Heart right ventricle (tissue), 16 donors: ENCODE data around the gene SEMA3F. TPM values are rescaled to one million over a fixed set of nuclear protein-coding genes. Genes with fewer than 3 reads are reported as not detected.

ENCODE experiments used
- ATAC-seq, 8 donors: fragments of 200-7000 bp; cut with Tn5 transposase; one replicate each; pipeline ENCODE4 v1.9.1; 2020; ENCODE audit warnings: mild to moderate bottlenecking in 8 of 8, moderate library complexity in 8 of 8, moderate number of reproducible peaks in 1 of 8
- DNase-seq, 2 donors: peaks; one replicate each; pipeline ENCODE4 v3.0.0-alpha.2; 2020
- H3K27ac ChIP-seq, 10 donors: fragments of 200-600 bp; sonication (generic) in 2 of 10; one replicate each; pipeline versions ENCODE4 v1.5.0 to v1.8.0; 2020 to 2022; ENCODE audit warnings: mild to moderate bottlenecking in 3 of 10
- H3K27me3 ChIP-seq, 7 donors: fragments of 200-600 bp; one replicate each; pipeline ENCODE4 v1.8.0; 2021 to 2022; ENCODE audit warnings: mild to moderate bottlenecking in 2 of 7
- H3K36me3 ChIP-seq, 9 donors: fragments of 200-600 bp; sonication (generic) in 1 of 9; one replicate each; pipeline versions ENCODE4 v1.5.0 to v1.8.0; 2020 to 2022; ENCODE audit warnings: mild to moderate bottlenecking in 2 of 9
- H3K4me1 ChIP-seq, 9 donors: fragments of 200-600 bp; sonication (generic) in 1 of 9; one replicate each; pipeline versions ENCODE4 v1.5.0 to v1.8.0; 2020 to 2022; ENCODE audit warnings: mild to moderate bottlenecking in 4 of 9
- H3K4me3 ChIP-seq, 10 donors: fragments of 200-600 bp; sonication (generic) in 2 of 10; one replicate each; pipeline versions ENCODE4 v1.5.0 to v1.8.0; 2020 to 2022; ENCODE audit warnings: mild to moderate bottlenecking in 7 of 10, moderate library complexity in 2 of 10
- H3K9me3 ChIP-seq, 11 donors: fragments of 200-600 bp in 10 of 11; sonication (generic) in 2 of 11; one replicate each; pipeline versions ENCODE4 v1.5.0 to v1.8.0; 2013 to 2022; ENCODE audit warnings: mild to moderate bottlenecking in 2 of 11, control low read depth in 1 of 11, moderate library complexity in 1 of 11
- WGBS, 2 donors: extraction: QIAGEN DNeasy Blood & Tissue Kit; methylation state at CpG; one replicate each; pipeline ENCODE4 v1.1.7; 2013; ENCODE audit warnings: inconsistent platforms in 1 of 2; 5-methylcytosine and 5-hydroxymethylcytosine counted together
- intact Hi-C, 10 donors: fragments of 100-400 bp; cut with DNase I; formaldehyde crosslinking; loops; one replicate each; pipeline versions ENCODE4 v1.11.1 to v1.14.2; 2022
- polyA plus RNA-seq, 2 donors: library from polyadenylated mRNA; stranded (reverse); fragments of 200-250 nt; gene quantifications; one replicate each; pipeline ENCODE4 v1.2.3, GENCODE V29; 2013
- total RNA-seq, 10 donors: library from RNA; stranded (reverse); fragmentation: NEBNext Ultra II Directional in 3 of 10; extraction: Animal tissue kit (Norgen Biotek cat#: 25700) in 3 of 10; gene quantifications; one replicate each; pipeline versions ENCODE4 v1.2.1 to v1.2.4, GENCODE V29; 2021 to 2023
- TF ChIP-seq, protein P1 (sequence below), 9 donors: fragments of 200-600 bp; sonication (generic) in 2 of 9; IDR thresholded peaks; one replicate each; pipeline versions ENCODE4 v1.5.0 to v1.8.0; 2021 to 2022; ENCODE audit warnings: antibody characterized with exemption in 9 of 9, mild to moderate bottlenecking in 5 of 9, moderate library complexity in 1 of 9
- donor health status: Arrhythmogenic right ventricular cardiomyopathy.
- donor health status: ischemic (EF 13 %, LVEDD 7.1; RV severe dilation, severe dysfunction).
- donor health status: healthy with polysubstance abuse.
- donor health status: DM: no; HTN: yes; CAD: no.
- donor health status: DM: no; HTN: no; CAD: no.
- donor health status: ischemic (EF 25% LVEDD 6.9; RV normal size, moderate dysfunction).
- donor health status: ischemic (EF 25% LVEDD 5.7; RV mildly dilated, moderate dysfunction).
- donor health status: healthy.
- donor health status: DM: yes; HTN: yes; CAD: no.
- donor health status: Ischemic cardiomyopathy.
- donor health status: ischemic (EF 35%, LVEDD 5.7; RV mildly dilated, moderate dysfunction).
- donor health status: nonischemic (EF 11% LVEDD 7.7; RV severe dilation, severe dysfunction).
- donor health status: DM: yes; HTN: yes; CAD: no.
- donor health status: PGD.
- donor health status: ischemic (EF 29% LVEDD 5.4; RV normal size, mild dysfunction).
- donor health status: nonischemic (EF 23%, LVEDD 6.1; RV moderate dilation, normal function).

The SEMA3F gene
- total and polyA plus RNA-seq, 12 donors, result 5.1 to 37.2 (median 12.3) TPM

DNA sequence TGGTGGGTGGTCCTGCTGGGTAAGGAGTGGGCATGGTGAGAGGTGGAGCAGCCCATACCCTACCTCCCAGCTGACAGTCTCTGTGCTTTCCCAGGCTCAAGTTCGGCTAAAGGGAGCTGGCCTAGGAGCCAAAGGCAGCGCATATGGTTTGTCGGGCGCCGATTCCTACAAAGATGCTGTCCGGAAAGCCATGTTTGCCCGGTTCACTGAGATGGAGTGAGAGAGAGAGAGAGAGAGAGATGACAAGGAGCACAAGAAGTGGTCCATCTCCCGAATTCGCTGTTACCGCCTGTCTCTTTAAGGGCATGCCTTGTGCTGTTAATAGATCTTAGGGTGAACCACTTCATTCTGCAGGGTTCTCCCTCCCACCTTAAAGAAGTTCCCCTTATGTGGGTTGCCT, 36.9 kb upstream of the SEMA3F start:
- Histone ChIP-seq H3K4me3 (no peak overlapping the region), H3K4me1 (peaks cover 0 to 12% (median 2%) of the 10 kb centered on the region in 9 donors), H3K27ac (no peak overlapping the region), H3K27me3 (no peaks in the 10 kb centered on the region), H3K36me3 (peaks cover 5 to 88% (median 75%) of the 10 kb centered on the region in 9 donors), H3K9me3 (no peaks in the 10 kb centered on the region)
- intact Hi-C loops, result loop anchor here in 1 of 10 donors (2.0 kb wide), 1 partner anchor 155 kb away; no protein-coding TSS in a partner anchor
- 88% methylated on average over 10 of the region's 10 CpGs for WGBS, 2 donors
- no peak for ATAC-seq
- DNase-seq, result no peak
- TF ChIP-seq, protein P1, sequence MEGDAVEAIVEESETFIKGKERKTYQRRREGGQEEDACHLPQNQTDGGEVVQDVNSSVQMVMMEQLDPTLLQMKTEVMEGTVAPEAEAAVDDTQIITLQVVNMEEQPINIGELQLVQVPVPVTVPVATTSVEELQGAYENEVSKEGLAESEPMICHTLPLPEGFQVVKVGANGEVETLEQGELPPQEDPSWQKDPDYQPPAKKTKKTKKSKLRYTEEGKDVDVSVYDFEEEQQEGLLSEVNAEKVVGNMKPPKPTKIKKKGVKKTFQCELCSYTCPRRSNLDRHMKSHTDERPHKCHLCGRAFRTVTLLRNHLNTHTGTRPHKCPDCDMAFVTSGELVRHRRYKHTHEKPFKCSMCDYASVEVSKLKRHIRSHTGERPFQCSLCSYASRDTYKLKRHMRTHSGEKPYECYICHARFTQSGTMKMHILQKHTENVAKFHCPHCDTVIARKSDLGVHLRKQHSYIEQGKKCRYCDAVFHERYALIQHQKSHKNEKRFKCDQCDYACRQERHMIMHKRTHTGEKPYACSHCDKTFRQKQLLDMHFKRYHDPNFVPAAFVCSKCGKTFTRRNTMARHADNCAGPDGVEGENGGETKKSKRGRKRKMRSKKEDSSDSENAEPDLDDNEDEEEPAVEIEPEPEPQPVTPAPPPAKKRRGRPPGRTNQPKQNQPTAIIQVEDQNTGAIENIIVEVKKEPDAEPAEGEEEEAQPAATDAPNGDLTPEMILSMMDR (IDR thresholded peaks at IDR 0.05), result no peak

DNA sequence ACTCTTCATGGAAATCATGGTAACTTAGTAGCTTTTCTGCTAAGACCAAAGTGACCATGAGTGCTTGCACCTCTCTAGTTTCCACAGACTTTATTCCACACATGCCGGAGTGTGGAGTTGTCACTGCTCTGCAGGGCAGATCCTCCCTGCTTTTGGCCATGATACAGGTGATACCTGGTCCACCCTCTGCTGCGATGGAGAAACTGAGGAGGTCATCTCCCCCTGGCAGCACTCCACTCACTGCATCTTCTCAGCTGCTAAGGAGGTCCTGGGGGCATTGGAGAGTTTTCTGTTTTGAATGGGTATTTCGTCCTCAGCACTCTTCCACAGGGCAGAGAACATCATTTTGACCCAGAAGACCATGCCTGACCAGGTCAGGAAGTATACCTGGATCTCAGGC, 35.3 kb upstream of the SEMA3F start:
- Histone ChIP-seq H3K9me3 (no peaks in the 10 kb centered on the region), H3K4me3 (no peak overlapping the region)
- no peak for DNase-seq

GRCh38 chr3:50120364-50121071, 34.6 kb upstream of the SEMA3F start:
- Histone ChIP-seq H3K4me1 (peaks cover 0 to 18% (median 6%) of the 10 kb centered on the region in 9 donors), H3K27me3 (no peaks in the 10 kb centered on the region), H3K36me3 (peaks cover 5 to 65% (median 52%) of the 10 kb centered on the region in 9 donors), H3K27ac (no peak overlapping the region), H3K4me3 (no peak overlapping the region), H3K9me3 (no peaks in the 10 kb centered on the region)
- DNase-seq (no peak), ATAC-seq (peak in 4 of 8 donors; percentile 2 to 4 (median 4))
- WGBS, 2 donors, result 82 to 84% methylated on average over 10 of the region's 10 CpGs
- intact Hi-C loops, result loop anchor here in 9 of 10 donors (1.0 to 10.0 kb wide), 8 partner anchors 34 to 154 kb away; partner anchors contain the start of genes LSMEM2 (in 1 of the 9) and SEMA3F (in 1 of the 9)
- TF ChIP-seq, protein P1 (IDR thresholded peaks at IDR 0.05), result no peak

More for the DNA sequence above, 35.3 kb upstream of the SEMA3F start:
- intact Hi-C loops, result loop anchor here in 6 of 10 donors (2.0 to 10.0 kb wide), 7 partner anchors 35 to 155 kb away; partner anchors contain the start of genes LSMEM2 (in 1 of the 6) and SEMA3F (in 1 of the 6)
- ATAC-seq, result no peak
- 85 to 92% methylated on average over 3 of the region's 3 CpGs for WGBS, 2 donors
- Histone ChIP-seq H3K4me1 (peaks cover 0 to 17% (median 5%) of the 10 kb centered on the region in 9 donors), H3K36me3 (peaks cover 5 to 72% (median 60%) of the 10 kb centered on the region in 9 donors), H3K27me3 (no peaks in the 10 kb centered on the region), H3K27ac (no peak overlapping the region)
- TF ChIP-seq, protein P1 (IDR thresholded peaks at IDR 0.05), result no peak

DNA sequence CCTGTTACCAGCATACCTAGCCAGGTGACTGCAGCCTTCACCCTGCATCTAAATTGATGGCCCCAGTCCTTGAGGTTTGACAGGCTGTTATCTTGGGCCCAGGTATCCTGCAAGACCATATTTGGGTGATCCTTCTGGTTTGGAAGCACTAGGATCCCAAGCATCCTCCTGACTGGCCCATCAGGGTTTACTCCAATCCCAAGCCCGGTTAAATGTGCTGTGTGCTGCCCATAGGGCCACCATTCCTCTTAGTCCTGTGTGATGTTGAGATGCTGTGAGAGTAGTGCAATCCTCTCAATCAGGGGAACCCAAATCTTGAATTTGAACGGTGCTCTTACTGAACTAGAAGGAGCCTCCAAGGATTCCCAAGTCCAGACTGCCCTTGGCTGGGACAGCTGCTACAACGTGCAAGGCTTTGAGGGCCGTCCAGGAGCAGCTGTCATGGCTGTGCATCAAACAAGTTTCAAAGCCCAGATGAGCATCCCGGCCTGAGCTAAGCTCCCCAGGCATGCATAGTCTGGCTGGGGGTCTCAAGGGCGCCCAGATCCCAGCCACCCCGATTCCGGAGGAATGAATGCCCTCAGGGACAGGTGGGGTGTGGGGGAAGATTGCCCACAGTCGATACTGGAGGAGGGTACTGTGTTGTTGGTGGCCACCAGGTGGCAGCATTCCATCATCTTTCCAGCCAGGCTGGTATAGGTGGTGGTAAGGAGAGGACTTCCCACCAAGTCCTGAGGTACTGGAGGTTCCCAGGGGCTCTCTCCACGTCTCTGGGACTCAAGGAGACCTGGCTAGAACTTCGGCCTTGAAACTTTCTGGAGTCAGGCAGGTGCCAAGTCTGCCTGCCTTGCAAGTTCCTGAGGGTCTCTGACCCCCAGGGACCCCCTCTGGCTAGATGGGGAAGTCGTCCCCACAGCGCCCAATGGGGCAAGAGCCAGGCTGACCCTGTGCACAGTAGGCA, 33.8 kb upstream of the SEMA3F start:
- DNase-seq, result peak; percentile 69 to 72
- Histone ChIP-seq H3K27ac (no peak overlapping the region), H3K9me3 (no peaks in the 10 kb centered on the region), H3K4me3 (no peak overlapping the region), H3K36me3 (peaks cover 5 to 57% (median 44%) of the 10 kb centered on the region in 9 donors), H3K4me1 (peaks cover 2 to 27% (median 8%) of the 10 kb centered on the region in 9 donors), H3K27me3 (no peaks in the 10 kb centered on the region)
- intact Hi-C loops, result loop anchor here (1.0 to 10.0 kb wide), 8 partner anchors 33 to 153 kb away; partner anchors contain the start of genes LSMEM2 (in 1 of the 10) and SEMA3F (in 1 of the 10)
- peak; percentile 78 to 92 (median 86) for ATAC-seq
- TF ChIP-seq, protein P1 (IDR thresholded peaks at IDR 0.05), result peak; percentile 63 to 92 (median 85)
- WGBS, 2 donors, result 30 to 36% methylated on average over 13 of the region's 13 CpGs
